ENCODE measurements around the gene KRTAP1-3.

- TF ChIP-seq, protein P1, sequence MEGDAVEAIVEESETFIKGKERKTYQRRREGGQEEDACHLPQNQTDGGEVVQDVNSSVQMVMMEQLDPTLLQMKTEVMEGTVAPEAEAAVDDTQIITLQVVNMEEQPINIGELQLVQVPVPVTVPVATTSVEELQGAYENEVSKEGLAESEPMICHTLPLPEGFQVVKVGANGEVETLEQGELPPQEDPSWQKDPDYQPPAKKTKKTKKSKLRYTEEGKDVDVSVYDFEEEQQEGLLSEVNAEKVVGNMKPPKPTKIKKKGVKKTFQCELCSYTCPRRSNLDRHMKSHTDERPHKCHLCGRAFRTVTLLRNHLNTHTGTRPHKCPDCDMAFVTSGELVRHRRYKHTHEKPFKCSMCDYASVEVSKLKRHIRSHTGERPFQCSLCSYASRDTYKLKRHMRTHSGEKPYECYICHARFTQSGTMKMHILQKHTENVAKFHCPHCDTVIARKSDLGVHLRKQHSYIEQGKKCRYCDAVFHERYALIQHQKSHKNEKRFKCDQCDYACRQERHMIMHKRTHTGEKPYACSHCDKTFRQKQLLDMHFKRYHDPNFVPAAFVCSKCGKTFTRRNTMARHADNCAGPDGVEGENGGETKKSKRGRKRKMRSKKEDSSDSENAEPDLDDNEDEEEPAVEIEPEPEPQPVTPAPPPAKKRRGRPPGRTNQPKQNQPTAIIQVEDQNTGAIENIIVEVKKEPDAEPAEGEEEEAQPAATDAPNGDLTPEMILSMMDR (optimal IDR thresholded peaks at IDR 0.05 in 1 of 3, IDR thresholded peaks at IDR 0.05 in 1 of 3, conservative IDR thresholded peaks at IDR 0.05 in 1 of 3; ENCODE audit: extremely low read depth in 1 of 3, insufficient read depth in 2 of 3, low read length in 3 of 3) = no peak
- TF ChIP-seq EZH2 (IDR thresholded peaks at IDR 0.05; ENCODE audit: low read length) = no peak
Observed at GRCh38 chr17:40984226-40984625, 50.4 kb downstream of the KRTAP1-3 start, which contains the start of gene KRT40.

Data from keratinocyte (primary cell).